ENCODE data around the gene NDUFA6. TPM values are rescaled to one million over a fixed set of nuclear protein-coding genes. Genes with fewer than 3 reads are reported as not detected.
A peak's percentile ranks its signal among the peaks of the same experiment; 100 is the strongest.

The NDUFA6 gene
- total and polyA plus RNA-seq, 2 of the 13 experiments (the other 11 are each of a cell fraction or from before 2014, with no cell fraction given) = 68.5 to 87.8 TPM

DNA sequence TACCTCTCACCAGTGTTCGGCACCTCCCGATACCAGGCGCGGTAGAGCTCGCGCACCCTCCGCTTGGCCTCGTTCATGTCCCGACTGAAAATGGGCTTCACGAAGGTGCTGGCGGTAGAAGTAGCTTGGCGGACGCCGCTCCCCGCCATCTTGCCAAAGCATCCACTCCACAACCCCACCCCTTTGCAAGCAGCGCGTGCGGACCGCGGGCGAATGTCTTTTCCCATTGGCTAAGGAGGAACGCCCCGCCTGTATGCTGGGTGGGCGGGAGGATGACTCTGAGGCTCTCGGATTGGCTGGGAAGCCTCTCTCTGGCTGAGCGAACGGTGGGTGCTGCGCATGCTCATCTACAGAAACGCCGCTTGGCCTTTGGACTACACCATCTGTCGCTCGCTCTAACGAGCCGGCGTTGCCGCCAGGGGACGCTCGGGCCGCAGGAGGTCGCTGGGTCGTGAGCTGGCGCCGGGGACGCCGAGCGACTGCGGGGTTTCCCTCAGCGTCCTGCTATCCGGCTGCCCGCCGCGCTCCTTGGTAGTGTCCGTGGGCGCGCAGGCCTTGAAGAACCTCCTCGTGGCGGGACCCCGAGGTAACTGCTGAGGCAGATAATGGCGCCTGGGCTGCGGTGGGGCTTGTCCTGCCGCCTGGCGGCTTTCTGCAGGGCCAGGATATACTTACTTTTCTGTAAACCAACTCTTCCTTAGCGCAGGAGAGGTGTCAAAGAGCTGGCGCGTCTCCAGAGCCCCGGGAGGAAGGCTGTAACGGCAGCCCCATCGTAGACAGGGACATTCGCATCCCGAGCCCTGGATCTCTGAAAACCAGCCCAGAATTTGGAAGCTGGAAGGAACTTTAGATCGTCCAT is at the start of gene NDUFA6 (continued):
- TF ChIP-seq, protein P1, sequence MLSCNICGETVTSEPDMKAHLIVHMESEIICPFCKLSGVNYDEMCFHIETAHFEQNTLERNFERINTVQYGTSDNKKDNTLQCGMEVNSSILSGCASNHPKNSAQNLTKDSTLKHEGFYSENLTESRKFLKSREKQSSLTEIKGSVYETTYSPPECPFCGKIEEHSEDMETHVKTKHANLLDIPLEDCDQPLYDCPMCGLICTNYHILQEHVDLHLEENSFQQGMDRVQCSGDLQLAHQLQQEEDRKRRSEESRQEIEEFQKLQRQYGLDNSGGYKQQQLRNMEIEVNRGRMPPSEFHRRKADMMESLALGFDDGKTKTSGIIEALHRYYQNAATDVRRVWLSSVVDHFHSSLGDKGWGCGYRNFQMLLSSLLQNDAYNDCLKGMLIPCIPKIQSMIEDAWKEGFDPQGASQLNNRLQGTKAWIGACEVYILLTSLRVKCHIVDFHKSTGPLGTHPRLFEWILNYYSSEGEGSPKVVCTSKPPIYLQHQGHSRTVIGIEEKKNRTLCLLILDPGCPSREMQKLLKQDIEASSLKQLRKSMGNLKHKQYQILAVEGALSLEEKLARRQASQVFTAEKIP (CRISPR knock-in tag; IDR thresholded peaks at IDR 0.05; ENCODE audit: borderline replicate concordance) = no peak
- TF ChIP-seq PHF21A (CRISPR knock-in tag; IDR thresholded peaks at IDR 0.05) (peak; percentile 70; the same call in 1 of the 2 replicates), NFIB (CRISPR knock-in tag; IDR thresholded peaks at IDR 0.05; ENCODE audit: borderline replicate concordance) (no peak), CSRNP2 (CRISPR knock-in tag; conservative IDR thresholded peaks at IDR 0.05; ENCODE audit: low read depth) (no peak), ZNF552 (CRISPR knock-in tag; IDR thresholded peaks at IDR 0.05; ENCODE audit: borderline replicate concordance) (0 out of 2 replicates have a peak, but pooled peaks have one; percentile 32), BHLHE40 (IDR thresholded peaks at IDR 0.05; ENCODE audit: low read length) (peak; percentile 84), RNF219 (CRISPR knock-in tag; IDR thresholded peaks at IDR 0.05) (no peak), ZNF121 (CRISPR knock-in tag; IDR thresholded peaks at IDR 0.05) (no peak; the same call in 1 of the 2 replicates), ZNF562 (CRISPR knock-in tag; IDR thresholded peaks at IDR 0.05; ENCODE audit: borderline replicate concordance) (no peak), ZNF17 (CRISPR knock-in tag; IDR thresholded peaks at IDR 0.05) (no peak), SMARCC2 (IDR thresholded peaks at IDR 0.05) (no peak), ZNF800 (CRISPR knock-in tag; IDR thresholded peaks at IDR 0.05) (peak; percentile 97), SP2 (CRISPR knock-in tag; IDR thresholded peaks at IDR 0.05) (peak; percentile 80), ZNF563 (CRISPR knock-in tag; IDR thresholded peaks at IDR 0.05) (peak; percentile 28; the same call in 1 of the 2 replicates), ZNF317 (CRISPR knock-in tag; IDR thresholded peaks at IDR 0.05) (peak; percentile 87), BRCA1 (CRISPR knock-in tag; IDR thresholded peaks at IDR 0.05) (0 out of 2 replicates have a peak, but pooled peaks have one; percentile 82), RBM39 (IDR thresholded peaks at IDR 0.05; ENCODE audit: low read depth, low read length, poor library complexity, severe bottlenecking) (no peak), HOXD1 (CRISPR knock-in tag; IDR thresholded peaks at IDR 0.05) (peak; percentile 75)
- TF ChIP-seq, protein P2, sequence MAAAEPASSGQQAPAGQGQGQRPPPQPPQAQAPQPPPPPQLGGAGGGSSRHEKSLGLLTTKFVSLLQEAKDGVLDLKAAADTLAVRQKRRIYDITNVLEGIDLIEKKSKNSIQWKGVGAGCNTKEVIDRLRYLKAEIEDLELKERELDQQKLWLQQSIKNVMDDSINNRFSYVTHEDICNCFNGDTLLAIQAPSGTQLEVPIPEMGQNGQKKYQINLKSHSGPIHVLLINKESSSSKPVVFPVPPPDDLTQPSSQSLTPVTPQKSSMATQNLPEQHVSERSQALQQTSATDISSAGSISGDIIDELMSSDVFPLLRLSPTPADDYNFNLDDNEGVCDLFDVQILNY (CRISPR knock-in tag; conservative IDR thresholded peaks at IDR 0.05) = peak; percentile 37; the same call in 1 of the 2 replicates
- TF ChIP-seq, protein P3, sequence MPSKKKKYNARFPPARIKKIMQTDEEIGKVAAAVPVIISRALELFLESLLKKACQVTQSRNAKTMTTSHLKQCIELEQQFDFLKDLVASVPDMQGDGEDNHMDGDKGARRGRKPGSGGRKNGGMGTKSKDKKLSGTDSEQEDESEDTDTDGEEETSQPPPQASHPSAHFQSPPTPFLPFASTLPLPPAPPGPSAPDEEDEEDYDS (CRISPR knock-in tag; IDR thresholded peaks at IDR 0.05) = peak; percentile 89

Data from HepG2 (cell line).